Activated CD4-positive, alpha-beta T cell treated with anti-CD3 and anti-CD28 coated beads, Interleukin-2, amount 50 U/mL, for 1 hour (primary cell): Measurements from ENCODE around the gene ARHGAP26.
"Not testable (repeated sequence)": the region's sequence is repeated elsewhere in the genome, so short reads cannot be mapped to it uniquely, and the experiment has no call there.

ENCODE experiments used
- DNase-seq: peaks from one replicate; pipeline ENCODE4 v3.0.0-alpha.2; 2020

Gene ARHGAP26

DNA sequence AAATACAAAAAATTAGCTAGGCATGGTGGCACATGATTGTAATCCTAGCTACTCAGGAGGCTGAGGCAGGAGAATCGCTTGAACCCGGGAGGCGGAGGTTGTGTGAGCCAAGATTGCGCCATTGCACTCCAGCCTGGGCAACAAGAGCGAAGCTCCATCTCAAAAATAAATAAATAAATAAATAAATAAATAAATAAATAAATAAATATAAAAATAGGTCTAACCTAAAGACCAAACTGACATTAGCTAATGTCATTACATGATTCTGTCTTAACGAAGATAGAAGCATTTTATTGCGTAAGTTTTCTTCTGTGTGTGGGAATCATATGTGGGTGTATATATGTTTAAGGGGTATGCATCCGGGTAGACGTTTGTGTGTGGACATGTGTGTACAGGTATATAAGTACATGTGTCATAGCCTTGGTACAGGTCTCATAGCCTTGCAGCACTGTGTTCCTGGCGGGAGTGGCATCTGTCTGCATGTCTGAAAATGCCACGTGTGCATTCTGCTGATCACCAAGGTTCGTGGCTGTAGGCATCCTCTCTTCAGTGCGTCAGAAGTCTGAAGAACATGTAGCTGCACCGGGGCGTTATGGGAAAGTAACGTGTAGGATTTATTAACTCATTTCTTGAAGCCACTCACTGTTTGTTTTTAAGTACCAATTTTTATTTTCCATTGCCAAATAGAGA, 335.2 kb downstream of the ARHGAP26 start:
- DNase-seq: no peak

DNA sequence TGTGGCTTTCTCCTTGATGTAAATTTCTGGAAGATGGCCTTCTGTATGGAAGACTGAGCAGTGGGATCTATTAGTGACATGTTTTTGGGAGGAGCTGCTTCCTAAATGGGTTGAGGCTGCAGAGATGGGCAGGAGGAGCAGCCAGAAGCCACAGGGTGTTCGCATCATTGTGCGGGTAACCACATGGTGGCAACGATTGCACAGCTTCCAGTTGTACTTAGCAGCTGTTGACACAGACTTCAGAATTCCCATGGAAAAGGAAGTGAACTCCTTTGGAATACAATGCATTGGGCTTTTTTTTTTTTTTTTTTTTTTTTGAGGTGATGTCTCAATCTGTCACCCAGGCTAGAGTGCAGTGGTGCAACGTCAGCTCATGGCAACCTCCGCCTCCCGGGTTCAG, 336.0 kb downstream of the ARHGAP26 start:
- DNase-seq: no peak

DNA sequence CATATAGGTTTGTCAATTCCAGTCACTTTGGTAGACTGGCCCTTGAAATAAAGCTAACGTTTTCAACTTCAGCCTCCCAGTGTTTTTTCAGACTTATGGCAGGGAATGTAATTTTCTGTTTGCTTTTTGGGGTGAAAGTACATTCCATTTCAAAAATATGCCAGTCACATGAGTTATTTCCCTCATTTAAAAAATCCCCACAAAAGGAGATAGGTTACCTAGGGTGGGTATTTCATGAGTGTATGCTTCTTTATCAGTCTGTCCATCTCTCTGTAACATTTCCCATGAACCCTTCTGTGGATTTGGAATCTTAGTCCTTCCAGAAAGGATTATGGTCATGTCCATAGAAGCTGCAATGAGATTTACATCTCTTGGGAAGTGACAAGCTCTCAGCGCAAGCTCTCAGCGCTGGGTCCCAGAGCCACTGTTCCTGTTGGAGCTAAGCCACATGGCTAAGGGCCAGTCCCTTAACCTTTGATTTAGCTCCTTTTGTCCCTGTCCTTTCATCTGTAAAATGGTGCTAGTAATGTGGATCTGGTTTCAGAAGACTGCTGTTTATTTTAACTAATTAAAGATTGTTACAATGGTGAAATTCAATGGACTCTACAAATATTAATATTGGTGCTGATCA, 338.4 kb downstream of the ARHGAP26 start:
- no peak for DNase-seq

DNA sequence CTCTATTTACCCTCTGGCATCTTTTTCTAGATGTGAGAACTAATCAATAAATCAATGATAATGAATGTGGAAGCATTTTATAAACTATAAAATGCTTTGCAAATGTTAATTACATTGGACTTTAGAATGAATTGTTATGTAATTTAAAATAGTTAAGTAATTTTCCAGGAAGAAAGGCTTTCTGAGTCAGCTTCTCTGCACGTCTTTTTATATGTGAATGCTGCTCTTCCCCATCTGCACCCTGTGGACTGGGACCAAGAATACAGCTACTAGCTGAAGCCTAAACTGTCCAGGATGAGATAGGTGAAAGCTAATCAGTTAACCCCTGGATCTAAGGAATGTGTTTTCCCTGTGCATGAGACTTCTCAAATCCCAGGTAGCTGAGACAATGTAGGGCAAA, 340.4 kb downstream of the ARHGAP26 start:
- DNase-seq: no peak

DNA sequence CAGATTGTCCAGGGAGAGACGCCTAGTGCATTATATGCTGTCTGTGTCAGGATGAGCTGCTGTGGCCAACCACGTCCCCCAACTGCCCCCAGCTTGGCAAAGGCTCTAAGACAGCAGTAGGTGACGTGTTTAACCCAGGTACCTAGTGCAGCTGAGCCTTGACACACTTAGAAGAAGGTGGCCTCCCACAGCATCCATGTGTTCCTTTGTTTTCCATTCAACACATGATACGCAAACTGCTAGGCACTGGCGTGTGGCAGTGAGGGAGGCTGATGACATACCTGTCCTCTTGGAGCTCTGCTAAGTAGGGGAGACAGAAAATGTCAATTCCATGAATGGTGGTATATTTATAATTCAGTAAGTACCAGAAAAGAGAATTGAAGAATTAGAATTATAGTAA, 341.6 kb downstream of the ARHGAP26 start:
- no peak for DNase-seq

DNA sequence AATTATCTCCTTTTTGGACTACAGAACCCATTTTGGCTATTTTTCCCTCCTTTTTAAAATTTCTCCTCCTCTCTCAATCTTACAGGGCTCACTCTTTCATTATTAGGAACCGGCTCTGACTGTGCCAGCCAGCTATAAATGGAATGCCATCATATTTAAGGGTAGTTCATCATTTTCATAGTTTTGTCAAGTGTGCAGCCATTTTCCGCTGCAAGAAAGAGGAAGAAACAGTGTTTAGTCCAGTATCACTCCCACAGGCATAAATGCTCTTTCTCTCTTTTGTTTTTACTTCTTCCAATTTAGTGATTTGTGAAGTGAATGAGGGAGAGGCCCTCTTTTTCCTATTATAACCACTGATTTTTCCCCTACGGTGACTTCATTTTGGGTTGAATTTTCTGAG, 343.3 kb downstream of the ARHGAP26 start:
- DNase-seq: no peak

DNA sequence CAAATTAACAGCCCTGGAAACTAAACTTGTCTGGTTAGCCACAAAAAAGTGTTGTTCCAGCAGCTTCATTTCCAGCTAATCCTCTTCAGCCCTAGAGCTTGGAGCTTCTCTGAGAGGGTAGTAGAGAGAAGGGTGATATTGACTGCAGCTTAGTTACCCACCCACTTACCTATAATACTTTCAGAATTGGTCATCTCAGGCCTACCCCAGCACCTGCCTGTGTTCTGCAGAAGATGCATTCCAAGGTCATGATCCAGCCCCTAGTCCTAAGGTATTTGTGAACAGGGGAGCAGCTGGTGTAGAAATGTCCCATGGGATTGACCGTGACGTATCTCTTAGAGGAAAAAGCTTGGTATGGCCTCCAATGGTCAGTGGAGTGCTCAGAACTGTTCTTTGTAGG, 344.3 kb downstream of the ARHGAP26 start:
- no peak for DNase-seq

DNA sequence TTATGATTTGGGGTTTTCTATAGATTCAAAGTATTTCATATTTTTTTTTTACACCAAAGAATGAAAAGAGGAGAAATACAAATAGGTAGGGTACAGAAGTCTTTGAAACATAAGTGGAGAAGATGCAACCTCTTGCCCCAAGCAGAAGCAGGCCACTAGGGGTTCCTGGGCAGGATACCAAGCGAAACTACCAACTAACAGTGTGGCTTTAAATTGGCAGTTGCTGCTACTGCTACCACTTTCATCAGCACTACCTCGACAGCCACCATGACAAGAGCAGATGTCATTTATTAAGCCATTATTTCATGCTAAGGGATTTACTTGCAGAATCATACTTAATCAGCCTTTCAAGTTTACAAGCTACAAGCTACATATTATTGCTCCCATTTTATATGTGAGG, 345.2 kb downstream of the ARHGAP26 start:
- DNase-seq: no peak

DNA sequence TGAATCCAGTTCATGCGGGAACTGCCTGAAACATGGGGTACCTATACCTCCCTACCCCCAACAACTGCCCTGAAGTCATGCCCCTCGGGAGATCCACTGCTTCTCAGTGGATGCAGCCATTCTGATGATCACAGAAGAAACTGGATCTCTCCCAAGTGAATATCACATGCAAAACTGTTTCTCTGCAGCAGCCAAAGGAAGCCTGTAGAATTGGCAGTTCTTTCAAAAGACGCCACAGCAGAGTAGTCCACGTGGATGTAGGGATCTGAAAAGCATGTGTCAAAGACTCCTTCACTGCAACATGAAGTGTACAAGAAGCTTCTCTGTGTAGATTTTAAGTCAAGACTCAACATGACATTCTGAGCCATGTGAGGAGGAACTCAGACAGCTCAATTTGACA, 346.6 kb downstream of the ARHGAP26 start:
- no peak for DNase-seq

DNA sequence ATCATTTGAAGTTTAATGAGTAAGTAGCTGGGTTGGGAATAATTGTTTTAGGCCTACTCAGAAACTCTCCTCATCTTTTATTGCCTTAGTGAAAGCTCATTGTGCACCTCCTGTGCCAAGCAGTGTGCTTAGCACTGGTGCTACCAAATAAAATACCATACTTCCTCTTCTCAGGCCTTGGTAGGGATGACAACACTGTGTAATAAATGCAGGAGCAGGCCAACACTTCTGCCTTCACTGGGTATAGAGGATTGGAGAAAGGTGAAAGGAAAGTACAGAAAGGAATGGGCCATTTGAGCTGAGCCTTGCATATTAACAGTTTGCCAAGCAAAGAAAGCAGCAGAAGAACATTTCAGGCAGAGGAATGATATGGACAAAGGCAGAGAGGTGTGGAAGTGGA, 347.6 kb downstream of the ARHGAP26 start:
- DNase-seq: no peak

DNA sequence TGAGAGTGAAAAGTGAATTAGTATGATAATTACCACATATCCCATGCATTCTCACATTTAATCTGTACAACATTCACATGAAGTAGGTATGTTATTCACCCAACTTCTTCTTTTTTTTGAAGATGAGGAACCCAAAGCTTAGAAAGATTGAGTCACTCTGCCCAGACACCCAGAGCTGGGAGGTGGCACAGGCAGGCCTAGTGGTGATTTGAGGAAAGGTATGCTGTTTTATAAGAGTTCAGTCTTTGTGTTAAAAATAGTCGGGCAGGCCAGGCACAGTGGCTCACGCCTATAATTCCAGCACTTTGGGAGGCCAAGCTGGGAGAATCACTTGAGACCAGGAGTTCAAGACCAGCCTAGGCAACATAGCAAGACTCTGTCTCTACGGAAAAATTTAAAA, 348.0 kb downstream of the ARHGAP26 start:
- DNase-seq: no peak

DNA sequence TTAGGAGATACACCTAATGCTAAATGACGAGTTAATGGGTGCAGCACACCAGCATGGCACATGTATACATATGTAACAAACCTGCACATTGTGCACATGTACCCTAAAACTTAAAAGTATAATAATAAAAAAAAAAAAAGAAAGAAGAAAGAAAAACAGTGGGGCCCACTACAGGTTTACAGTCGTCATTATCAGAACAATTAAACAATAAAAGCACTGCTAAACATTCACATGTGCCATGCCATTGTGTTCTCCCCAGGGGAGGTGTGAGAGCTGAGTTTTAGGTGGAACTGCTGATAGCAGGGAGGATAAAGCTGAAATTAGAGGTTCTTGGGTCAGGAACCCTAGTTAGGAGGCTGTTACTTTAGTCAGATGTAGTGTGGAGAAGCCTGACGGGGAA, 348.6 kb downstream of the ARHGAP26 start:
- DNase-seq: not testable (repeated sequence)

DNA sequence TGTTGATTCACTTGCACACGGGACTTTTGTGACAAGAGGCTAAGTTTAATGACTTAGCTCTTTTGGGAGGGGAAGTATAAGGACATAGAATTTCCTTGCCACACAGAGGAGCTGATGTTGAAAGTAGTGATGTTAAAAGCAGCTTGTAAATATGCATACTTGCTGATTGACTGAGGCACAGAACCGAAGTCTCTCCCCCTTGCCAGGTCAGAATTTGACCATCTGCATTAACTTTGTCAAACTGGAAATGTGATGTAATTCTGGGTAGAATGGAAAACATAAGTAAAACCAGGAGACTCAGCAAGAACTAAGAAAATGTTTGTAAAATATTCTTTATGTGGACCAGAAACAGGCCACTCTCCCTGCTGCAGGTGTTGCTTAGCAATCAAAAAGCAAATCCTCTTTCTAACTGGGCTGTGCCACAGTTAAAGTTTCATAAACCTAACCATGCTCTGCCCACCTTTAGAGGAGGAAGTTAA, 349.2 kb downstream of the ARHGAP26 start:
- DNase-seq: no peak

DNA sequence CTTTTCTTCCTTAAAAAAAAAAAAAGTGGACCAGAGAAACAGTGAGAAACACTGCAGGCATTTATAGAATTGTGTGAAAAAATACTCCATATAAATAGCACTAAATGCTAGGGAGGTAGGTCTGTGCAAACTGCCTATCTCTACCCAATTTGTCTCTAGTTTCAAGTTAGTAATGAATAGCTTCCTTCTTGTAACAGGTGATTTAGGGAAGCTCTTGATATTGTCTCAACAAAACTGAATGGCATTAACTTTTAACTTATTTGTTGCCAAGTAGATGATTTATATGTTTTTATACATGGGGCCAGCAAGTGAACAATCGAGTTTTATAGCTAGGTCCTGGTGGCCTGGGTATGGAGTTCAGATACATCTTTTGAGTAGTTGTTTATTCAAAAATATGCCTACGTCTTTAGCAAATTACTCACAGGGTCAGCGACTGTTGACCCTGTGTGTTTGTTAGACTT, 349.7 kb downstream of the ARHGAP26 start:
- DNase-seq: no peak

DNA sequence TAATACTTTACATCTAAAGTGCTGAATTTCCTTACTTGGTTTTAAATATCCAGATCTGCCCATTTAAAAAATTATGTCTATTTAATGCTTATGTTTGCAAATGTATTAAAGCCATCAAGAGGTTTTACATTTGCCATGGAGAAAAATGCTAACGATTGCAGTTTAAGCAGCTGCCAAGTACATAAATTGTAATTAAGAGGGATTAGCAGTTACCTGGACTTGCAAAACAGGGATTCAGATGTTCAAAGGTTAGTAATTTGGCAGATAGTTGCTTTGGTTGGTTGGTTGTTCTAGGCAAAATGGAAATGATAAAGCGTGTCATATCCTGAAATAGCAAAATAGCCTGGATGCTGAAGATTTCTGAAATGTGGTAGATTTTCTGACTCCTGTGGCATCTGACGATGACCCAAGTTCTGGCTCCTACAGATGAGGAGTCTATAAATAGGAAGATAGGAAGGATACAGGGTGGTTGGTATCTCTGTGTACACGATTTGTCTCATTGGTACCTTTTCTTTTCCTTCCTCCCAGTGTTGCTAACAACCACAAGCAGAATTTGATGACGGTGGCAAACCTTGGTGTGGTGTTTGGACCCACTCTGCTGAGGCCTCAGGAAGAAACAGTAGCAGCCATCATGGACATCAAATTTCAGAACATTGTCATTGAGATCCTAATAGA, 350.4 kb downstream of the ARHGAP26 start:
- DNase-seq: no peak

DNA sequence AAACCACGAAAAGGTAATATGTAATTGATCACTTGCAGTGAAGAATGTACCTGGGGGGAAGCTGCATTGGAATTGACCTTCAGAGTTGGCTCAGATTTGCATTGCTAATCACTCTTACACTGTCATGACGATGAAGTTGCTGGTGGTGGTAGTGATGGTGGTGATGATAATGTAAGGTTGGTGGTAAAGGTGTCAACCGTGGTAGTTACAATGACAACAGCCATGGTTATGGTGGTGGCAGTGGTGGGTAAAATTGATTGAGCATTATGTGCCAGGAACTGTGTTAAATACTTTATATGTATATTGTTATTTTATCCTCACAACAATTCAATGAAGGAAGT, 350.9 kb downstream of the ARHGAP26 start:
- DNase-seq: no peak

DNA sequence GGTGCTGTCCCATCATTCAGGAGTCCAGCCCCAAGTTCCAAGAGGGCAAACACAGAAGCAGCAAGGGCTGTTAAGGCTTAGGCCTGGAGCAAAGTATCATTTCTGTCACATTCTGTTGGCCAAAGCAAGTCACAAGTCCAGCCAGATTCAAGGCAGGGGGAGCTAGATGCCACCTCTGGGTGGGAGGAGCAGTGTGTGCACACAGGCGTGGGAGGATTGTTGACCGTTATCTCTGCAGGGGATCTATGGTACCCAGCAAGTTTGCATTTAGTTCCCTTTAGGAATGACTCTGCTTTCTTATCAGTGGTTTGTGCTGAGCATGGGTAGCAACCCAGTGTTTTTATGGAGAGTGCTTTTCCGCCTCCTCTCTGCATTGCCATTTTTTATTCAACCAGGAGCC, 354.4 kb downstream of the ARHGAP26 start:
- DNase-seq: no peak

DNA sequence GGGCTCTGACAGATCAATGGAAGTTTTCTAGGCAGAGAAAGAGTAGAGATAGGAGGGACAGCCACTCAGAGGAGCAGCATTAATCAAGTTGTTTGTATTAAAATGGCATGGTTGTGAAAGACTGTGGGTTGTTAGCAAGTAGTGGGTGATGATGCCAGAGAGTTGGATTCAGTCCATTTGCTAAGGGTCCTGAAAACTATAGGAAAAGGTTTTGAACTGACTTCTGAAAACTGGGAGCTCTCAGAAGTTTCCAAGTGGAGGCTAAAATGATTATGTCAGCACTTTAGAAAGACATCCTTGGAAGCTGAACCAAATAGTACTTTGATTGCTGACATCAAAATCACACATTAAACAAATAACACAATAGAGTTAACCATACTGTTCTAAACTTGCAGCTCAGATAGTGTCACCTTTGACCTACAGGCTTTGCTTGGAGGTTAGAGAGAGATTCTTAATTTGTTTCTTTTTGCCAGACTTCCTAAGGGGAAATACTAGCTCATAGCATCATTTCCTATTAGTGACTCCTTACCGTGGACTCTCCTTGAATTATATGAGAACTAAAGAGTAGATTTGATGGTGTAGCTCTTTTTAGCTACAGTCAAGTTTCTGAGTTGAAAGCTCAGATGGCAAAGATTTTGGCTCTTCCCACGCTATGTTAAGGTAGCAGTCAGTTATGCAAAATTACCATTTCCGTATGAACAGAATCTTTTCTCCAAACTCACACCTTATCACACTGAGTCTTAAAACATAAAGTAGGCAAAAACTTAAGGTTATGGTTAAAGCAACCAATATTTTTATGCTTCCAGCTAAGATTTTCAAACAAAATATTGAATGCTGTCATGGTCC, 356.2 kb downstream of the ARHGAP26 start:
- no peak for DNase-seq

DNA sequence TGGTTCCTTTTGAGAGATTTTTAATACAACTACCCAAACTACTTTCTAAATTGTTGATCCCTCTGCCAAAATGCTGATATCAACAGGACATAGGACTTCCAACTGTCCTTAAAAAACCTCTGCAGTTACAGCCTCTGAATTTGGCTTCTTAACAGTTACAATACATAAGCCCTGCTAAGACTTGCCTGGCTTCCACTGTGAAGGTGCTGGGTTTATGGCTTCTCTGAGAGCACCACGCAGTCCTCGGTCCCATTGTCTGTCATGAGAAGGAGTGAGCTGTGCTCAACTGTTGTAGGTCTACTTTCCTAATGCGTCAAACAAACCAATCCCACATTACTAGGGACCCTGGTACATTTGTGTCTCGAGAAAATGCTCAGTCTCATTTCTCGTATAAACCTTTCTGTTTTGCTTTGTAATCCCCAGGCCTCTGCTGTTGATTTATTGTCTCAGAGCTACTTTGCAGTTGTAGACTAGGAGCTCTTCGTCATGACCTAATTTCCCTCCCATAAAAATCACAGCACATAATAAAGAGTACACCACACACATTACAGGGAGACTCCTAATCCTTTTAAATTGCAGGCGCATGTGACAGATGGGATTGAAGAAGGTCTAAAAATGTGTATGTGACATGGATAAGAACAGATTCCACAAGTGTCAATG, 358.4 kb downstream of the ARHGAP26 start:
- no peak for DNase-seq

DNA sequence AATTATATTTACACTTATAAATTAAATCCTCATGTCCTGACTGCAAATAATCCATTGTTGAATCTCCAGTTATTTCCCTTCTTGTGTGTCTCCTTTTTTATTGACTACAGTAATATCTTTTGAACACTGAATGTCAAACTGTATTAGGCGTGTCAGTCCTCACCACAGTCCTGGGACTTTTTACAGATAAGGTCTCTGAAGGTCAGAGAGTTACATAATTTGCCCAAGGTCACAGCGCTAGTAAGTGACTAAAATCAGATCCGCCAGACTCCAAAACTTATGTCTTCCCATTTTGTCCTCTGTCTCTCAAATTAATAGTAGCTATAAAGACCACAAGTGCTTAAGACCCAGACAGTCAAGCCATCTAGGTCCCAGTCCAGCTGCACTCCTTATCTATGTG, 359.0 kb downstream of the ARHGAP26 start:
- DNase-seq: no peak

DNA sequence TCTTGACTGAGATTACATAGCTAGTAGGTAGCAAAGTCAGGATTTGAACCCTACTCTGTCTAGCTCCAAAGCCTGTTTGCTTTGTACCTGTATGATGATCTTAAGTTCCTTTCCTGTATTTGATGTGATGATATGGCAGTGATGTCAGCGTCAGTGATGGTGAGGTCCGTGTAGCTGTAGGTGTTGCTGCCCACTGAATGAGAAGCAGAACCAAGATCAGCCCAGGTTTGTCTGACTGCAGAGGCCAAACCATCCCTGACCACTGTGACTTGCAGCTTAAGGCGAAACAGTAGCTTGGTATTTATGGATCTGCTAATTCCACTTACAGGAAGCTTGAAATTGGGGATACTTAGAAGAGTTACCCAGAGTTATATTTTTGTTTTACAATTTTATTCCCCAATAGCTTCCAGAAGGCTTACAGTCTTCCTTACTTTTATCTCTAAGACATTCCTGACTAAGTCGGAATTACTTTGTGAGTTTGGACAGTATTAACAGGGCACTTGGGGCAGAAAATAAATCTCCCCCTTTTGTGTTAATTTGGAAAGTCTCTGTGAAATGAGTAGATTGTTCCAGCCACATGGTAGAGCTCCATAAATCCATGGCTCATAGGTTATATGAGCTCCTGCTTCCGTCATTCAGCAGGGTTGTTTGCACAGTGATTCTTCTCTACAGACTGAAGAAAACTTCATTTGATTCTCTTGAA, 359.9 kb downstream of the ARHGAP26 start:
- DNase-seq: no peak
